GM23248 (cell line): ENCODE measurements around the gene HSD11B1L. TPM values are rescaled to one million over a fixed set of nuclear protein-coding genes. Genes with fewer than 3 reads are reported as not detected.

ENCODE experiments used
- DNase-seq: peaks from one replicate; pipeline ENCODE4 v3.0.0-alpha.2; 2015
- H2AFZ ChIP-seq: fragments of 200-600 bp; sonication (generic); 2 replicates; pipeline ENCODE4 v1.6.1; 2016; ENCODE audit warnings: antibody characterized with exemption
- H3F3A ChIP-seq: fragments of 200-600 bp; sonication (generic); 2 replicates; pipeline ENCODE4 v1.6.1; 2016; ENCODE audit warnings: mild to moderate bottlenecking, antibody characterized with exemption, mixed run types; ENCODE audit not compliant: insufficient read depth
- H3K27ac ChIP-seq: fragments of 200-600 bp; sonication (generic); 2 replicates; pipeline ENCODE4 v1.5.1; 2016; ENCODE audit warnings: mild to moderate bottlenecking
- H3K27me3 ChIP-seq: fragments of 200-600 bp; sonication (generic); replicated peaks from 2 replicates; pipeline ENCODE4 v1.6.1; 2016; ENCODE audit warnings: mild to moderate bottlenecking; ENCODE audit not compliant: insufficient read depth
- H3K36me3 ChIP-seq: fragments of 200-600 bp; sonication (generic); 2 replicates; pipeline ENCODE4 v1.6.1; 2016; ENCODE audit warnings: low read depth, mild to moderate bottlenecking
- H3K4me1 ChIP-seq: fragments of 200-600 bp; sonication (generic); 2 replicates; pipeline ENCODE4 v1.6.1; 2016; ENCODE audit warnings: mild to moderate bottlenecking; ENCODE audit not compliant: insufficient read depth
- H3K4me2 ChIP-seq: fragments of 200-600 bp; sonication (generic); one replicate; pipeline ENCODE4 v1.6.1; 2016; ENCODE audit warnings: mild to moderate bottlenecking; ENCODE audit not compliant: unreplicated experiment
- H3K4me3 ChIP-seq: fragments of 200-600 bp; sonication (generic); 2 replicates; pipeline ENCODE4 v1.5.1; 2016; ENCODE audit warnings: mild to moderate bottlenecking
- H3K79me2 ChIP-seq: fragments of 200-600 bp; sonication (generic); 2 replicates; pipeline ENCODE4 v1.6.1; 2016; ENCODE audit warnings: mild to moderate bottlenecking; ENCODE audit not compliant: insufficient read depth
- H3K9ac ChIP-seq: fragments of 200-600 bp; sonication (generic); 2 replicates; pipeline ENCODE4 v1.6.1; 2016; ENCODE audit warnings: mild to moderate bottlenecking
- H3K9me2 ChIP-seq: fragments of 200-600 bp; sonication (generic); 2 replicates; pipeline ENCODE4 v1.6.1; 2016; ENCODE audit warnings: mixed run types, mild to moderate bottlenecking, moderate library complexity; ENCODE audit not compliant: insufficient read depth
- H3K9me3 ChIP-seq: fragments of 200-600 bp; sonication (generic); one replicate; pipeline ENCODE4 v1.6.1; 2017; ENCODE audit warnings: low read depth
- H4K20me1 ChIP-seq: fragments of 200-600 bp; sonication (generic); 2 replicates; pipeline ENCODE4 v1.6.0; 2016; ENCODE audit not compliant: insufficient read depth
- EZH2 ChIP-seq: fragments of 200-600 bp; sonication (generic); IDR thresholded peaks from 2 replicates; pipeline ENCODE4 v1.6.1; 2018; ENCODE audit warnings: antibody characterized with exemption, mild to moderate bottlenecking; ENCODE audit not compliant: insufficient read depth, poor library complexity, severe bottlenecking
- EZH2phosphoT487 ChIP-seq: fragments of 200-600 bp; sonication (generic); IDR thresholded peaks from 2 replicates; pipeline ENCODE4 v1.6.1; 2018; ENCODE audit warnings: antibody characterized with exemption, moderate library complexity, mild to moderate bottlenecking, low read depth; ENCODE audit not compliant: insufficient read depth
- WGBS, 2 experiments: methylation state at CpG; one replicate each; pipeline ENCODE4 v1.1.6; 2015 to 2017; ENCODE audit warnings: low lambda C conversion rate in 2 of 2, low coverage in 1 of 2; ENCODE audit errors: missing lambda C conversion rate in 2 of 2; 5-methylcytosine and 5-hydroxymethylcytosine counted together
- in situ Hi-C: fragments of 300-500 bp; cut with MboI; formaldehyde crosslinking; loops from 2 replicates; pipeline ENCODE4 v1.15.0; 2020
- polyA plus RNA-seq: library from polyadenylated mRNA; unstranded; fragments of >200 nt; fragmentation: Nextera tagmentation; extraction: Ambion mirVana; gene quantifications from 2 replicates; pipeline ENCODE4 v1.2.1, GENCODE V29; 2016
- total RNA-seq: library from RNA; depleted of rRNA; stranded (reverse); fragments of >200 nt; shearing (Covaris generic); gene quantifications from 2 replicates; pipeline ENCODE4 v1.2.3, GENCODE V29; 2014

HSD11B1L gene
- total and polyA plus RNA-seq, 2 experiments from 2014 or later: 10.9 to 30.7 TPM

- Histone ChIP-seq H3K9me3 (no peaks in the 10 kb centered on the region), H2AFZ (no peak overlapping the region), H3K27ac (peak overlapping the region; percentile 57), H3K9me2 (no peaks in the 10 kb centered on the region), H4K20me1 (peaks cover 9% of the 10 kb centered on the region; the same call in 1 of the 2 replicates), H3K4me1 (peaks cover 29% of the 10 kb centered on the region), H3K36me3 (peaks cover 27% of the 10 kb centered on the region; the same call in 1 of the 2 replicates), H3K4me3 (no peak overlapping the region), H3F3A (peaks cover 45% of the 10 kb centered on the region), H3K9ac (no peak overlapping the region), H3K79me2 (peaks cover 100% of the 10 kb centered on the region), H3K4me2 (peak overlapping the region; percentile 13), H3K27me3 (no peaks in the 10 kb centered on the region)
- peak; percentile 20 for DNase-seq
- 50 to 56% methylated on average over 5 of the region's 5 CpGs for WGBS, 2 experiments
- TF ChIP-seq EZH2phosphoT487 (no peak), EZH2 (no peak)
- in situ Hi-C loops: no loop called here
Measured at GRCh38 chr19:5632657-5633056, 48.2 kb upstream of the HSD11B1L start.

- no peak overlapping the region for H2AFZ ChIP-seq
- no peaks in the 10 kb centered on the region for H3K9me2 ChIP-seq
- H3K4me3 ChIP-seq: no peak overlapping the region
- H3F3A ChIP-seq: peaks cover 34% of the 10 kb centered on the region
- TF ChIP-seq EZH2 (no peak), EZH2phosphoT487 (no peak)
- peaks cover 10% of the 10 kb centered on the region; the same call in 1 of the 2 replicates for H4K20me1 ChIP-seq
- H3K27ac ChIP-seq: no peak overlapping the region
- H3K9me3 ChIP-seq: no peaks in the 10 kb centered on the region
- H3K4me1 ChIP-seq: peaks cover 35% of the 10 kb centered on the region
- no peak overlapping the region for H3K9ac ChIP-seq
- peaks cover 6% of the 10 kb centered on the region; the same call in 1 of the 2 replicates for H3K36me3 ChIP-seq
- peaks cover 100% of the 10 kb centered on the region for H3K79me2 ChIP-seq
- DNase-seq: no peak
- in situ Hi-C loops: no loop called here
- 91 to 92% methylated on average over 6 of the region's 6 CpGs for WGBS, 2 experiments
- H3K27me3 ChIP-seq: no peaks in the 10 kb centered on the region
- H3K4me2 ChIP-seq: no peak overlapping the region
Measured at GRCh38 chr19:5635427-5635826, 45.4 kb upstream of the HSD11B1L start.

- WGBS, 2 experiments: 4 to 8% methylated on average over 1 of the region's 1 CpG
- peak; percentile 32 for DNase-seq
- Histone ChIP-seq H3K4me3 (no peak overlapping the region), H2AFZ (no peak overlapping the region), H3K4me1 (peaks cover 12% of the 10 kb centered on the region; the same call in 1 of the 2 replicates), H4K20me1 (peaks cover 18% of the 10 kb centered on the region; the same call in 1 of the 2 replicates), H3K9ac (no peak overlapping the region), H3K79me2 (peaks cover 100% of the 10 kb centered on the region), H3K27ac (no peak overlapping the region; the same call in 1 of the 2 replicates), H3K27me3 (no peaks in the 10 kb centered on the region), H3K9me3 (no peaks in the 10 kb centered on the region), H3K9me2 (no peaks in the 10 kb centered on the region), H3F3A (peaks cover 16% of the 10 kb centered on the region; the same call in 1 of the 2 replicates), H3K4me2 (no peak overlapping the region), H3K36me3 (peaks cover 17% of the 10 kb centered on the region)
- in situ Hi-C loops: no loop called here
- TF ChIP-seq EZH2 (no peak), EZH2phosphoT487 (no peak)
Measured at GRCh38 chr19:5637971-5638370, 42.9 kb upstream of the HSD11B1L start.

- no peak overlapping the region for H3K9ac ChIP-seq
- H3K79me2 ChIP-seq: peaks cover 100% of the 10 kb centered on the region
- DNase-seq: no peak
- peaks cover 5% of the 10 kb centered on the region; the same call in 1 of the 2 replicates for H3F3A ChIP-seq
- WGBS, 2 experiments: 86% methylated on average over 4 of the region's 4 CpGs
- peaks cover 24% of the 10 kb centered on the region; the same call in 1 of the 2 replicates for H4K20me1 ChIP-seq
- H3K4me2 ChIP-seq: no peak overlapping the region
- no peak overlapping the region for H3K27ac ChIP-seq
- H3K36me3 ChIP-seq: peaks cover 36% of the 10 kb centered on the region
- no peak overlapping the region for H3K4me3 ChIP-seq
- no peaks in the 10 kb centered on the region for H3K27me3 ChIP-seq
- H3K9me2 ChIP-seq: no peaks in the 10 kb centered on the region
- H2AFZ ChIP-seq: no peak overlapping the region
- H3K4me1 ChIP-seq: peaks cover 16% of the 10 kb centered on the region; the same call in 1 of the 2 replicates
- no peak for TF ChIP-seq EZH2phosphoT487
- no peak for TF ChIP-seq EZH2
- no peaks in the 10 kb centered on the region for H3K9me3 ChIP-seq
- in situ Hi-C loops: no loop called here
Measured at GRCh38 chr19:5641171-5641570, 39.7 kb upstream of the HSD11B1L start.
